Measurements from ENCODE around the gene SLC35E4. TPM values are rescaled to one million over a fixed set of nuclear protein-coding genes. Genes with fewer than 3 reads are reported as not detected.
"Not testable (repeated sequence)": the region's sequence is repeated elsewhere in the genome, so short reads cannot be mapped to it uniquely, and the experiment has no call there.

Gene SLC35E4
- 10 to 100 TPM in 1 of 3 donors, 1 to 10 TPM in 2; 7.3 to 10.9 (median 8.9) TPM for total RNA-seq

GRCh38 chr22:30635273-30636225 is at the start of gene SLC35E4:
Gene SLC35E4 (plus strand): TSS chr22:30635781. CDS start chr22:30636451, 670 bp downstream.
- H3K27me3 Mint-ChIP-seq (ENCODE audit: low read depth): no peaks in the 10 kb centered on the region
- peak; percentile 98 for DNase-seq
- peaks cover 5% of the 10 kb centered on the region for H3K36me3 Mint-ChIP-seq (ENCODE audit: insufficient read depth)
- peaks cover 23% of the 10 kb centered on the region for H3K4me1 Mint-ChIP-seq (ENCODE audit: low read depth)
- H3K4me3 Mint-ChIP-seq: peak within 1 kb of the TSS; percentile 88
- peak; percentile 81 to 89 for ATAC-seq
- no peaks in the 10 kb centered on the region for H3K9me3 Mint-ChIP-seq

- DNase-seq (no peak), ATAC-seq (no peak)
- Mint-ChIP-seq H3K4me3 (no peak overlapping the region), H3K9me3 (no peaks in the 10 kb centered on the region), H3K36me3 (ENCODE audit: insufficient read depth) (peaks cover 58% of the 10 kb centered on the region), H3K27me3 (ENCODE audit: low read depth) (no peaks in the 10 kb centered on the region), H3K4me1 (ENCODE audit: low read depth) (no peaks in the 10 kb centered on the region)
Observed at GRCh38 chr22:30586414-30586813, 49.2 kb upstream of the SLC35E4 start.

- ATAC-seq (no peak), DNase-seq (no peak)
- H3K4me1 Mint-ChIP-seq (ENCODE audit: low read depth): peaks cover 1% of the 10 kb centered on the region
- H3K27me3 Mint-ChIP-seq (ENCODE audit: low read depth): peaks cover 6% of the 10 kb centered on the region
- no peak overlapping the region for H3K4me3 Mint-ChIP-seq
- H3K36me3 Mint-ChIP-seq (ENCODE audit: insufficient read depth): peaks cover 29% of the 10 kb centered on the region
- no peaks in the 10 kb centered on the region for H3K9me3 Mint-ChIP-seq
Observed at GRCh38 chr22:30591191-30591587, 44.4 kb upstream of the SLC35E4 start.

- peaks cover 25% of the 10 kb centered on the region for H3K36me3 Mint-ChIP-seq (ENCODE audit: insufficient read depth)
- peaks cover 6% of the 10 kb centered on the region for H3K27me3 Mint-ChIP-seq (ENCODE audit: low read depth)
Observed at GRCh38 chr22:30591588-30592359, 43.8 kb upstream of the SLC35E4 start, which contains the start of gene PES1. Gene PES1 (minus strand): TSS chr22:30591910. CDS start chr22:30591833, 77 bp downstream.

GRCh38 chr22:30592360-30592713 is 43.2 kb upstream of the SLC35E4 start:
- H3K36me3 Mint-ChIP-seq (ENCODE audit: insufficient read depth): peaks cover 20% of the 10 kb centered on the region
- not testable (repeated sequence) for H3K4me1 Mint-ChIP-seq (ENCODE audit: low read depth); DNase-seq; H3K4me3 Mint-ChIP-seq; ATAC-seq; H3K27me3 Mint-ChIP-seq (ENCODE audit: low read depth); H3K9me3 Mint-ChIP-seq

More at GRCh38 chr22:30591588-30592359, 43.8 kb upstream of the SLC35E4 start, which contains the start of gene PES1:
- Mint-ChIP-seq H3K4me3 (no peak within 1 kb of the TSS), H3K9me3 (no peaks in the 10 kb centered on the region), H3K4me1 (ENCODE audit: low read depth) (peaks cover 1% of the 10 kb centered on the region)
- DNase-seq: peak; percentile 93
- peak; percentile 99 for ATAC-seq

- Mint-ChIP-seq H3K27me3 (ENCODE audit: low read depth) (peaks cover 6% of the 10 kb centered on the region), H3K4me1 (ENCODE audit: low read depth) (peaks cover 1% of the 10 kb centered on the region), H3K4me3 (no peak overlapping the region), H3K36me3 (ENCODE audit: insufficient read depth) (no peaks in the 10 kb centered on the region), H3K9me3 (no peaks in the 10 kb centered on the region)
- no peak for ATAC-seq
- DNase-seq: no peak
Observed at GRCh38 chr22:30596199-30596598, 39.4 kb upstream of the SLC35E4 start.

- H3K4me3 Mint-ChIP-seq: no peak overlapping the region
- DNase-seq (no peak), ATAC-seq (no peak)
- H3K9me3 Mint-ChIP-seq: no peaks in the 10 kb centered on the region
- no peaks in the 10 kb centered on the region for H3K36me3 Mint-ChIP-seq (ENCODE audit: insufficient read depth)
- peaks cover 6% of the 10 kb centered on the region for H3K27me3 Mint-ChIP-seq (ENCODE audit: low read depth)
- H3K4me1 Mint-ChIP-seq (ENCODE audit: low read depth): peaks cover 1% of the 10 kb centered on the region
Observed at GRCh38 chr22:30596886-30597285, 38.7 kb upstream of the SLC35E4 start.

GRCh38 chr22:30598986-30599385 is 36.6 kb upstream of the SLC35E4 start:
- peaks cover 6% of the 10 kb centered on the region for H3K27me3 Mint-ChIP-seq (ENCODE audit: low read depth)

GRCh38 chr22:30600921-30601320 is 34.7 kb upstream of the SLC35E4 start:
- Mint-ChIP-seq H3K27me3 (ENCODE audit: low read depth) (no peaks in the 10 kb centered on the region), H3K9me3 (no peaks in the 10 kb centered on the region), H3K36me3 (ENCODE audit: insufficient read depth) (no peaks in the 10 kb centered on the region), H3K4me1 (ENCODE audit: low read depth) (peaks cover 5% of the 10 kb centered on the region), H3K4me3 (no peak overlapping the region)
- ATAC-seq (no peak), DNase-seq (no peak)

More at GRCh38 chr22:30598986-30599385, 36.6 kb upstream of the SLC35E4 start:
- H3K36me3 Mint-ChIP-seq (ENCODE audit: insufficient read depth): no peaks in the 10 kb centered on the region
- no peaks in the 10 kb centered on the region for H3K4me1 Mint-ChIP-seq (ENCODE audit: low read depth)
- ATAC-seq: no peak
- H3K4me3 Mint-ChIP-seq: no peak overlapping the region
- no peak for DNase-seq
- H3K9me3 Mint-ChIP-seq: no peaks in the 10 kb centered on the region

GRCh38 chr22:30601464-30601863 is 34.1 kb upstream of the SLC35E4 start:
- no peak overlapping the region for H3K4me3 Mint-ChIP-seq
- ATAC-seq (no peak), DNase-seq (no peak)
- no peaks in the 10 kb centered on the region for H3K27me3 Mint-ChIP-seq (ENCODE audit: low read depth)
- no peaks in the 10 kb centered on the region for H3K36me3 Mint-ChIP-seq (ENCODE audit: insufficient read depth)
- no peaks in the 10 kb centered on the region for H3K9me3 Mint-ChIP-seq
- peaks cover 10% of the 10 kb centered on the region for H3K4me1 Mint-ChIP-seq (ENCODE audit: low read depth)

- Mint-ChIP-seq H3K9me3 (no peaks in the 10 kb centered on the region), H3K4me1 (ENCODE audit: low read depth) (peaks cover 14% of the 10 kb centered on the region), H3K4me3 (no peak overlapping the region), H3K27me3 (ENCODE audit: low read depth) (no peaks in the 10 kb centered on the region), H3K36me3 (ENCODE audit: insufficient read depth) (no peaks in the 10 kb centered on the region)
- DNase-seq (no peak), ATAC-seq (peak in 1 of 2 donors; percentile 44)
Observed at GRCh38 chr22:30602049-30602448, 33.5 kb upstream of the SLC35E4 start.

GRCh38 chr22:30603801-30604200 is 31.8 kb upstream of the SLC35E4 start:
- H3K9me3 Mint-ChIP-seq: no peaks in the 10 kb centered on the region
- H3K36me3 Mint-ChIP-seq (ENCODE audit: insufficient read depth): no peaks in the 10 kb centered on the region
- peaks cover 21% of the 10 kb centered on the region for H3K4me1 Mint-ChIP-seq (ENCODE audit: low read depth)
- DNase-seq: no peak
- no peaks in the 10 kb centered on the region for H3K27me3 Mint-ChIP-seq (ENCODE audit: low read depth)
- no peak for ATAC-seq
- no peak overlapping the region for H3K4me3 Mint-ChIP-seq

GRCh38 chr22:30604723-30605122 is 30.9 kb upstream of the SLC35E4 start:
- no peak overlapping the region for H3K4me3 Mint-ChIP-seq
- H3K27me3 Mint-ChIP-seq (ENCODE audit: low read depth): no peaks in the 10 kb centered on the region
- DNase-seq: no peak
- ATAC-seq: no peak
- peaks cover 25% of the 10 kb centered on the region for H3K4me1 Mint-ChIP-seq (ENCODE audit: low read depth)
- no peaks in the 10 kb centered on the region for H3K9me3 Mint-ChIP-seq
- H3K36me3 Mint-ChIP-seq (ENCODE audit: insufficient read depth): no peaks in the 10 kb centered on the region

- ATAC-seq: no peak
- no peaks in the 10 kb centered on the region for H3K27me3 Mint-ChIP-seq (ENCODE audit: low read depth)
- no peaks in the 10 kb centered on the region for H3K9me3 Mint-ChIP-seq
Observed at GRCh38 chr22:30605449-30606110, 30.0 kb upstream of the SLC35E4 start.

More at GRCh38 chr22:30605449-30606110, 30.0 kb upstream of the SLC35E4 start:
- peak; percentile 14 for DNase-seq
- Mint-ChIP-seq H3K36me3 (ENCODE audit: insufficient read depth) (no peaks in the 10 kb centered on the region), H3K4me1 (ENCODE audit: low read depth) (peaks cover 25% of the 10 kb centered on the region), H3K4me3 (no peak overlapping the region)
